Measurements from ENCODE around the gene NFIX. TPM values are rescaled to one million over a fixed set of nuclear protein-coding genes. Genes with fewer than 3 reads are reported as not detected.

The NFIX gene
- total RNA-seq, 2 donors from 2014 or later = 0.75 to 0.86 TPM

- Mint-ChIP-seq H3K27ac (no peak overlapping the region), H3K4me3 (no peak overlapping the region), H3K27me3 (peaks cover 10% of the 10 kb centered on the region), H3K4me1 (peaks cover 10% of the 10 kb centered on the region), H3K36me3 (ENCODE audit: low read depth) (peaks cover 2% of the 10 kb centered on the region)
- DNase-seq (no peak), ATAC-seq (peak; percentile 65)
- no peaks in the 10 kb centered on the region for H3K9me3 ChIP-seq (ENCODE audit: control insufficient read depth, low read length, poor library complexity, severe bottlenecking)
These were observed 94.0 kb downstream of the NFIX start for GRCh38 chr19:13089139-13089856.

DNA sequence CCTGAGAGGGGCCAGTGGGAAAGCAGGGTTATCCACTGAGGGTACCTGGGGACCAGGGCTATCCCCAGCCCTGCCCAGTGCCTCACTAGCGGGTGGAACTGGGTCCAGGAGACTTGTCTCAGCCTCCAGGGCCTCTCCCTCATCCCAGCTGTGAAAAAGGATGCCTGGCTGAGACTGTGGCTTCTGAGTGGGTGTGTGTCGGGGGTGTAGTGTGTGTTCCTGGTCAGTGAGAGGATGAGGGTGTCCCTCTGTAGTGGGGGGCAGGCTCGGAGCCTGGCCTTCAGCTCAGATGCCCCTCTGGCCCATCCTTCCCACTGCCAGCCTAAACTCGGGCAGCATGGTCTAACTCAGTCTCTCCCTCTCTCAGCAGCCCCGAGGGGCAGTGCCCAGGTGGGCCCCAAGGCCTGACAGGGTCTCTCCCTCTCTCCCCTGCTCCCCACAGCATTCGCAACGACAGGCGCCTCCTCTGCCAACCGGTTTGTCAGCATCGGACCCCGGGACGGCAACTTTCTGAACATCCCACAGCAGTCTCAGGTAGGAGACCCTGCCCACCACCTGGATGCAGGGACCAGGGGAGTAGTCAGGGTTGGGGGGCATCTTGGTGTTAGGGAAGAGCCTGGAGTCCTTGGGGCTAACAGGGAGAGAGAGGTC lies 94.7 kb downstream of the NFIX start:
- Mint-ChIP-seq H3K4me3 (no peak overlapping the region), H3K4me1 (peaks cover 14% of the 10 kb centered on the region), H3K27me3 (peaks cover 9% of the 10 kb centered on the region), H3K36me3 (ENCODE audit: low read depth) (peaks cover 2% of the 10 kb centered on the region), H3K27ac (no peak overlapping the region)
- no peak for DNase-seq
- no peak for ATAC-seq
- H3K9me3 ChIP-seq (ENCODE audit: control insufficient read depth, low read length, poor library complexity, severe bottlenecking) = no peaks in the 10 kb centered on the region

DNA sequence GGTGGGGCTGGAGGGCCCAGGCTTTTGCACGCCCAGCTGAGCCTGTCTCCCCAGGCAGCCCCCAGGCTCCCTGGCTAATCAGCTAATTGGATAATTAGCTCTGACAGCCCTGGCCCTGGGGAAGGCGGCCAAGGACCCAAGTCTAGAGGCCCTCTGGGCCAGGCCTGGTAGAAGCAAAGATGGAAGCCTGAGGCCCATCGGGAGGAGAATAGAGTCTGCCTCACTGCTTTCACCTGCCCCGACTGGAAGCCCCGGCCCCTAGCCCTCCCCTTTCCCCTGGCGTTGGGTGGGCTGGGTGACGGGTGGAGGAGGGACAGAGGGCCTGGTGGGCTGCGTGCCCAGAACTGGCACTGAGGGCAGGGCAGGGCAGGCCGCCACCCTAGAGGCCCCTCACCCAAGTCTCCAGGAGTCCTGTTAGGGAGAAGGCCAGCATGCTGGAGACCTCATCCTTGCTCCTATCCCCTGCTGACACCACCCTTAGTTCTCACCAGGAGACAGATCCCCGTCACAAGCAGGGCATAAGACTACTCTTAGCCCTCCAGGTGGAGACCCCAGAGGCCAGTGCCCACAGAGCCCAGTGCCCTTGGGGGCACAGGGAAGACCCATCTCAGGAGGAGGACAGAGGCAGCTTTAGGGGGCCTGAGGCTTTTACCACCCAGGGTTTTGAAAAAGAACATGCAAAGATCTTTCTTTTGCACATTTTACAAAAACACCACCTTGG lies 95.4 kb downstream of the NFIX start:
- no peak overlapping the region for H3K27ac Mint-ChIP-seq
- H3K9me3 ChIP-seq (ENCODE audit: control insufficient read depth, low read length, poor library complexity, severe bottlenecking) = no peaks in the 10 kb centered on the region
- H3K4me1 Mint-ChIP-seq = peaks cover 16% of the 10 kb centered on the region
- H3K4me3 Mint-ChIP-seq = no peak overlapping the region
- no peak for ATAC-seq
- peaks cover 2% of the 10 kb centered on the region for H3K36me3 Mint-ChIP-seq (ENCODE audit: low read depth)
- no peak for DNase-seq
- H3K27me3 Mint-ChIP-seq = peaks cover 6% of the 10 kb centered on the region

- H3K9me3 ChIP-seq (ENCODE audit: control insufficient read depth, low read length, poor library complexity, severe bottlenecking) = no peaks in the 10 kb centered on the region
- H3K27ac Mint-ChIP-seq = no peak overlapping the region
- peaks cover 17% of the 10 kb centered on the region for H3K4me1 Mint-ChIP-seq
- H3K4me3 Mint-ChIP-seq = no peak overlapping the region
- H3K36me3 Mint-ChIP-seq (ENCODE audit: low read depth) = peaks cover 2% of the 10 kb centered on the region
- ATAC-seq (no peak), DNase-seq (no peak)
- peaks cover 7% of the 10 kb centered on the region for H3K27me3 Mint-ChIP-seq
These were observed 96.3 kb downstream of the NFIX start for GRCh38 chr19:13091400-13092157.

DNA sequence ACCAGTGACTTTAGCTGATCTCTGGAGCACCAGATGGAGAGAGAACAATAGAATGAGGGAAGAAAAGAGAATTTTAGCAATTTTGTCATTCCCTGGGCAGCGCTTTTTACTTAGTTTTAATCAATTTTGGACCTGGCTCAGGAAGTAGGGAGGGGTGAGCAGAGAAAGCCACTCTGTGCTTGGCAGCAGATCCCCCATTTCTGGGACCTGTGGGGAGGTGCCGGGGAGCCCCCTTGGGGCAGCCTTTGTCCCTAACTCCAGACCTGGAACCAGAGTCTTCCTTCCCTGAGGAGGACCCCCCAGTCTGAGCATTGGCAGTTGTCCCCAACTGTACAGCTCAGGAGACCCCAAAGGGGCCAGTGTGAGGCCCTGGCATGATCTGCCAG lies 96.9 kb downstream of the NFIX start:
- no peak overlapping the region for H3K27ac Mint-ChIP-seq
- H3K9me3 ChIP-seq (ENCODE audit: control insufficient read depth, low read length, poor library complexity, severe bottlenecking) = no peaks in the 10 kb centered on the region
- peaks cover 20% of the 10 kb centered on the region for H3K4me1 Mint-ChIP-seq

GRCh38 chr19:13092606-13093235 lies 97.4 kb downstream of the NFIX start:
- Mint-ChIP-seq H3K36me3 (ENCODE audit: low read depth) (peaks cover 2% of the 10 kb centered on the region), H3K27me3 (peaks cover 7% of the 10 kb centered on the region), H3K4me3 (no peak overlapping the region), H3K27ac (no peak overlapping the region), H3K4me1 (peaks cover 20% of the 10 kb centered on the region)
- H3K9me3 ChIP-seq (ENCODE audit: control insufficient read depth, low read length, poor library complexity, severe bottlenecking) = no peaks in the 10 kb centered on the region
- DNase-seq (no peak), ATAC-seq (no peak)

More for the DNA sequence above, 96.9 kb downstream of the NFIX start:
- Mint-ChIP-seq H3K36me3 (ENCODE audit: low read depth) (peaks cover 2% of the 10 kb centered on the region), H3K27me3 (peaks cover 7% of the 10 kb centered on the region), H3K4me3 (no peak overlapping the region)
- ATAC-seq = no peak
- DNase-seq = no peak

GRCh38 chr19:13093407-13094105 lies 98.3 kb downstream of the NFIX start:
- H3K4me1 Mint-ChIP-seq = peaks cover 27% of the 10 kb centered on the region
- peak overlapping the region; percentile 24 for H3K27ac Mint-ChIP-seq
- peak; percentile 72 for ATAC-seq
- no peak overlapping the region for H3K4me3 Mint-ChIP-seq
- H3K9me3 ChIP-seq (ENCODE audit: control insufficient read depth, low read length, poor library complexity, severe bottlenecking) = no peaks in the 10 kb centered on the region
- peak; percentile 67 to 78 (median 67) for DNase-seq
- peaks cover 7% of the 10 kb centered on the region for H3K27me3 Mint-ChIP-seq
- H3K36me3 Mint-ChIP-seq (ENCODE audit: low read depth) = peaks cover 2% of the 10 kb centered on the region

DNA sequence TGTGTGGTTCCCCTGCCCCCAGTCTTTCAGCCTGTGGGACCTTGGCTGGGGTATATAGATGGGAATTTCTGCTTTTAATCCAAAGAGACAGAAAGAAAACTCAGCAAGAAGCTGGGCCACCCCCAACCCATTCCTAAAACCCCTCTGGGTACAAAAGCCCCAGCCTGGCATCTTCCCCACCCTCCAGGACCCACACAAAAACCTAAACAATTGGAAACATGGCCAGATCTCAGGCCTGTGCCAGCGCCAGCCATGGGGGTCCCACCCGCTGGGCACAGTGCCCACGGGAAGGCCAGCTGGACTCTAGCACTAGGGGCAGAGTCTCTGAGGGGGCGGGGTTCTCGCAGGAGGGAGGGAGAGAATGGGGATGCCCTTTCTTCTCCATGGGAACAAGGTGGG lies 98.8 kb downstream of the NFIX start:
- Mint-ChIP-seq H3K27me3 (peaks cover 7% of the 10 kb centered on the region), H3K36me3 (ENCODE audit: low read depth) (peaks cover 2% of the 10 kb centered on the region), H3K4me3 (peak overlapping the region; percentile 93), H3K27ac (peak overlapping the region; percentile 24), H3K4me1 (peaks cover 28% of the 10 kb centered on the region)
- ATAC-seq (no peak), DNase-seq (no peak)
- H3K9me3 ChIP-seq (ENCODE audit: control insufficient read depth, low read length, poor library complexity, severe bottlenecking) = no peaks in the 10 kb centered on the region

DNA sequence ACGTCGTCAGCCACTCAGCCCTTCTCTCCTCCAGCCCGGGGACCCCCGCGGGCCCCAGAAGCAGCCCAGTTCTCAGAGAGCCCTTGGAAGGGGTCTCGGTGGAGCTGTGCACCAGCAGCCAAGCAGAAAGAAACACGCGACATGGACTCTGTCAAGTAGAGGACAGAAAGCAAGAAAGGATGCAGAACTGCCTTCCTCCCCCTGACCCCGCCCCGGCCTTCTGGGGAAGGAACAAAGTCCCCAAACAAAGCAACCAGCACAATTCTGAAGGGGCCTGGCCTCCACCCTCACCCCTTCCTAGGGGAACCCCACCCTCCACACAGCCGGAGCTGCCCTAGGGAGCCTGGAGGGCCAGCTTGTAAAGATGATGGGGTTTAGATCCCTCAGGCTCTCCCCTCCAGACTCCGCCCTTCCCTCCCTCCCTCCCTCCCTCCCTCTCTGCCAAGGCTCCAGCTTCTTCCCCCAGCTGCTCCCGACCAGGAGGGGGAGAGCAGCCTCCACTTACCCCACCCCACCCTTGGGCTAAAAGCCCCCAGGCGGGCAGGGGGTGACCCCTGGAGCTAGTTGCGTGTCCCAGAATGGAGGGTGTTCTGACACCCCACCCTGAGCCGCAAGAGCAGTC lies 99.6 kb downstream of the NFIX start:
- no peaks in the 10 kb centered on the region for H3K9me3 ChIP-seq (ENCODE audit: control insufficient read depth, low read length, poor library complexity, severe bottlenecking)
- H3K4me1 Mint-ChIP-seq = peaks cover 30% of the 10 kb centered on the region
- H3K27ac Mint-ChIP-seq = no peak overlapping the region
- H3K36me3 Mint-ChIP-seq (ENCODE audit: low read depth) = peaks cover 2% of the 10 kb centered on the region
- DNase-seq (no peak), ATAC-seq (no peak)
- peaks cover 7% of the 10 kb centered on the region for H3K27me3 Mint-ChIP-seq
- peak overlapping the region; percentile 93 for H3K4me3 Mint-ChIP-seq

GRCh38 chr19:13095393-13095784 lies 100.1 kb downstream of the NFIX start:
- ATAC-seq = no peak
- Mint-ChIP-seq H3K4me1 (peaks cover 35% of the 10 kb centered on the region), H3K4me3 (peak overlapping the region; percentile 93), H3K36me3 (ENCODE audit: low read depth) (peaks cover 2% of the 10 kb centered on the region), H3K27ac (no peak overlapping the region), H3K27me3 (peaks cover 7% of the 10 kb centered on the region)
- no peak for DNase-seq
- no peaks in the 10 kb centered on the region for H3K9me3 ChIP-seq (ENCODE audit: control insufficient read depth, low read length, poor library complexity, severe bottlenecking)

GRCh38 chr19:13095934-13096927 lies 101.0 kb downstream of the NFIX start:
- ATAC-seq = no peak
- peak overlapping the region; percentile 54 for H3K27ac Mint-ChIP-seq
- no peaks in the 10 kb centered on the region for H3K9me3 ChIP-seq (ENCODE audit: control insufficient read depth, low read length, poor library complexity, severe bottlenecking)
- H3K36me3 Mint-ChIP-seq (ENCODE audit: low read depth) = peaks cover 2% of the 10 kb centered on the region
- peak overlapping the region; percentile 93 for H3K4me3 Mint-ChIP-seq
- peaks cover 7% of the 10 kb centered on the region for H3K27me3 Mint-ChIP-seq
- no peak for DNase-seq
- H3K4me1 Mint-ChIP-seq = peaks cover 35% of the 10 kb centered on the region
